Fibroblast of pulmonary artery (primary cell): ENCODE measurements around the gene NEU4.

Experiments used
- DNase-seq: peaks from one replicate; pipeline ENCODE4 v3.0.0-alpha.2; 2010; ENCODE audit warnings: low read depth
- H3K4me3 ChIP-seq: replicated peaks from 2 replicates; pipeline ENCODE4 v1.5.1; 2011; ENCODE audit warnings: low read depth, mild to moderate bottlenecking, control low read depth, low read length, moderate library complexity
- TF ChIP-seq, protein P1 (sequence below): IDR thresholded peaks from 2 replicates; pipeline ENCODE4 v1.5.1; 2011; ENCODE audit warnings: mild to moderate bottlenecking, control low read depth, low read length, inconsistent platforms; ENCODE audit errors: missing control alignments

NEU4 gene

GRCh38 chr2:241810307-241811200 is 1.6 kb downstream of the NEU4 start:
- no peak for DNase-seq
- no peak overlapping the region for H3K4me3 ChIP-seq
- TF ChIP-seq, protein P1, sequence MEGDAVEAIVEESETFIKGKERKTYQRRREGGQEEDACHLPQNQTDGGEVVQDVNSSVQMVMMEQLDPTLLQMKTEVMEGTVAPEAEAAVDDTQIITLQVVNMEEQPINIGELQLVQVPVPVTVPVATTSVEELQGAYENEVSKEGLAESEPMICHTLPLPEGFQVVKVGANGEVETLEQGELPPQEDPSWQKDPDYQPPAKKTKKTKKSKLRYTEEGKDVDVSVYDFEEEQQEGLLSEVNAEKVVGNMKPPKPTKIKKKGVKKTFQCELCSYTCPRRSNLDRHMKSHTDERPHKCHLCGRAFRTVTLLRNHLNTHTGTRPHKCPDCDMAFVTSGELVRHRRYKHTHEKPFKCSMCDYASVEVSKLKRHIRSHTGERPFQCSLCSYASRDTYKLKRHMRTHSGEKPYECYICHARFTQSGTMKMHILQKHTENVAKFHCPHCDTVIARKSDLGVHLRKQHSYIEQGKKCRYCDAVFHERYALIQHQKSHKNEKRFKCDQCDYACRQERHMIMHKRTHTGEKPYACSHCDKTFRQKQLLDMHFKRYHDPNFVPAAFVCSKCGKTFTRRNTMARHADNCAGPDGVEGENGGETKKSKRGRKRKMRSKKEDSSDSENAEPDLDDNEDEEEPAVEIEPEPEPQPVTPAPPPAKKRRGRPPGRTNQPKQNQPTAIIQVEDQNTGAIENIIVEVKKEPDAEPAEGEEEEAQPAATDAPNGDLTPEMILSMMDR: no peak

DNA sequence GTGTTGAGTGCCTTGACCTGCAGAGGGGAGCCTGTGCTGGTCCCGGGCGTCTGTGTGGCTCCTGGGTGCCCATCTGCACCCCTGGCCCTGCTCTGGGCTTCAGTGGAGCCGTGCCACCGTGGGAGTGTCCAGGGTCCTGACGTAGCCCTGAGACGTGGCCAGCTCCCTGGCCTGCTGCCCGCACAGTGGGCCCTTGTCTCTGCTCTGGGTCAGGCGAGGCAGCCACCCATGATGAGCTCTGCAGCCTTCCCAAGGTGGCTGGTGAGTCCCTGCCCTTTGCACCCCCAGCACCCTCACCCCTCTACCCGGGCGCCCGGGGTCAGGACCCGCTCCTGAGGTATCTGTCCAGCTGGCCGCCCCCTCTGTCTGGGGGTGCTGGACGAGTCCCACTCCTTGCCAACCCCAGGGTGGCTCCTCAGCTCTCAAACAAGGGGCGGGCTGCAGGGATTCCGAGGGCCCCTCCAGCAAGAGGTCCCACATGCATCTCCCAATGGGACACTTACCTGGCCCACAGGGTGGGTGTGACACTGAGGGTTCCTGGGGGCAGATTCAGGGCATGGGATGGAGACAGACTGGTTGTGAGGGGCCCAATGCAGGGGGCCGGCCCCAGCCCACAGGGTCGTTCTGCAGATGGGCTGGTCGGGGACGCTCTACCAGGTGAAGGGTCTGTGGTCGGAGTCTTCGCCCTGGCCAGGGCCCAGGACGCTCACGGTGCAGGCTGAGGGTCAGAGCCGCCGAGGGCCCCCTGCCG is 2.4 kb downstream of the NEU4 start:
- TF ChIP-seq, protein P1: no peak
- DNase-seq: no peak
- H3K4me3 ChIP-seq: no peak overlapping the region

- H3K4me3 ChIP-seq: no peak overlapping the region
- TF ChIP-seq, protein P1: no peak
- DNase-seq: no peak
Observed at GRCh38 chr2:241811952-241812729, 3.1 kb downstream of the NEU4 start.

DNA sequence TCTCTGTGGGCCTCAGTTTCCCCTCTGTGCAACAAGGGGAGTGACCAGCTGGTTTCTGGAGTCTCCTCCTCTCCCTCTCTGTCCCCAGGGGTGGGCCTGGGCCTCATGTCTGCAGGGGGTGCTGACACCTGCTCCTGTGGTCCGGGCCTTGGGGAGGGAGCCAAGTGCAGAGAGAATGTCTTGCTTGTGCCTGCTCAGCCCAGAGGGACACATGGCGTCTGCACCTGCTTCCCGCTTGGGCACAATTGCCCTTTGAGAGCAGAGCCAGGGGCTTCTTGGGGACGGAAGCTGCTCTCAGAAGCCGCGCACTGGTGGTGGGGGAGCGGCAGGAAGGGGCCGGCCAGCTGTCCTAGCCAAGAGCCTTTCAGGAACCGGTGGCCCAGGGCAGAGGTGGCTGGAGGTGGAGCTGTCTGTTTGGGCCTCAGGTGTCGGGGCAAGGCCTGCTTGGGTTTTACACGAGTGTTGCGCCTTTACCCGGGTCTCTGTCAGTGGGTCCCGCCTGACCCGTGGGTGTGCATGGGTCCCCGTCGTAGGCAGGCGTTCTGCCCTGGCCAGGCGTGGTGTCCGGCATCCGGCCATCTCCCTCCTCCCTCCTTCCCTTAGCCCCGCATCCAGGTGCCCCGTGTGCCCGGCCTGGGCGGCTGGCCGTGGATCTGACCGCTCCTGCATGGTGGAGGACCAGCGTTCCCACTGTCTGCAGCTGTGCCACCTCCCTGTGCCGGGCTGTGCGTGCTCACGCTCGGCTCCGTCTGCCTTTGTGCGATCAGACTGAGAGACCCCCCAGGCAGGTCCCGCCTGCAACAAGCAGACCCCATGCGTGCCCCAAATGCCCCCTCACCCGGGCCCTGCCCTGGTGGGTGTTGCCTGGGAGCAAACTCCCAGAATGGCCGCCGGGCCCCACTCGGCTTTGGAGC is 4.0 kb downstream of the NEU4 start:
- H3K4me3 ChIP-seq: no peak overlapping the region
- DNase-seq: no peak
- TF ChIP-seq, protein P1: no peak

- H3K4me3 ChIP-seq: no peak overlapping the region
- DNase-seq: no peak
- TF ChIP-seq, protein P1: no peak
Observed at GRCh38 chr2:241813644-241814392, 4.8 kb downstream of the NEU4 start.
